ENCODE data around the gene FBN1.
A peak's percentile ranks its signal among the peaks of the same experiment; 100 is the strongest.

The FBN1 gene

GRCh38 chr15:48564690-48565089 is 80.8 kb downstream of the FBN1 start:
- no peak overlapping the region for H3K4me3 Mint-ChIP-seq
- TF ChIP-seq CTCF (IDR thresholded peaks at IDR 0.05), result no peak
- peaks cover 4% of the 10 kb centered on the region for H3K27me3 Mint-ChIP-seq (ENCODE audit: low read depth, poor library complexity)
- H3K36me3 Mint-ChIP-seq (ENCODE audit: low read depth), result no peaks in the 10 kb centered on the region
- peaks cover 6% of the 10 kb centered on the region for H3K9me3 Mint-ChIP-seq
- H3K27ac Mint-ChIP-seq, result no peak overlapping the region
- DNase-seq, result no peak
- H3K4me1 Mint-ChIP-seq, result peaks cover 38% of the 10 kb centered on the region

- TF ChIP-seq CTCF (IDR thresholded peaks at IDR 0.05), result no peak
- H3K27me3 Mint-ChIP-seq (ENCODE audit: low read depth, poor library complexity), result peaks cover 4% of the 10 kb centered on the region
- no peak overlapping the region for H3K27ac Mint-ChIP-seq
- H3K4me3 Mint-ChIP-seq, result no peak overlapping the region
- no peak for DNase-seq
- peaks cover 45% of the 10 kb centered on the region for H3K4me1 Mint-ChIP-seq
- H3K36me3 Mint-ChIP-seq (ENCODE audit: low read depth), result no peaks in the 10 kb centered on the region
- H3K9me3 Mint-ChIP-seq, result peaks cover 4% of the 10 kb centered on the region
Measured at GRCh38 chr15:48563934-48564333, 81.6 kb downstream of the FBN1 start.

DNA sequence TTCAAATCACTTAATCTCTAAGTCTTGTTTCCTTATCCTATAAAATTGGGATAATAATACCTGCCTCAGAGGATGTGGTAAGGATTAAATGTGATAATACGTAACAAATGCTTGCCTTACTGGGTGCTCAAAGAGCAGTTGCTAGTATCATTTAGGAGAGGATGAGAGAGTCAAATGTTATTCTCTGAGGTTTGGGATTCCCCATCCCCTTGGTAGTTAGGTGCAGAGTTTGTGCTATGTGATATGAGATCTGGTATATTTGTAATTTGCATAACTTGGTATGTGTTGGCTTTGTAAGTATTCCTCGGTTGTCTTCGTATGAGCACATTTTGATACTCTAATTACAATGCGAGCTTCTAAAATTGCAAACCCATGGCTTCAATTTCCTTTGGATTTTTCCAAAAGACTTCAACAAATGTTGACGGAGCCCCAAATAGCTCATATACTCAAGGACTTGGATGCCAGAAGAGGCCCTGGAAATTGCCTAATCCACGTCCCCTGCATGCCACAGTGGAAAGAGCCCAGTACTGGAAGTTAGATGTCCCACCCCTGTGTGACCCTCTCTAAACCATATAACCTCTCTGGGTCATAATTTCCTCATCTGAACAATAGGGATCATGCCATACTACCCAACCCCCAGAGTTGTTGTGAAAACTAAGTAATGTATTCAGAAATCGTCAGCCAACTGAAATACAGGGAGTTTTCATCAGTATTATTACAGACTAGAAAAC is 85.0 kb downstream of the FBN1 start:
- Mint-ChIP-seq H3K4me1 (peaks cover 58% of the 10 kb centered on the region), H3K4me3 (no peak overlapping the region), H3K9me3 (no peaks in the 10 kb centered on the region), H3K27ac (no peak overlapping the region), H3K27me3 (ENCODE audit: low read depth, poor library complexity) (peaks cover 4% of the 10 kb centered on the region), H3K36me3 (ENCODE audit: low read depth) (no peaks in the 10 kb centered on the region)
- no peak for DNase-seq
- TF ChIP-seq CTCF (IDR thresholded peaks at IDR 0.05), result no peak

GRCh38 chr15:48559285-48559684 is 86.2 kb downstream of the FBN1 start:
- Mint-ChIP-seq H3K4me3 (no peak overlapping the region), H3K27me3 (ENCODE audit: low read depth, poor library complexity) (peaks cover 4% of the 10 kb centered on the region), H3K27ac (peak overlapping the region; percentile 37), H3K4me1 (peaks cover 50% of the 10 kb centered on the region), H3K36me3 (ENCODE audit: low read depth) (no peaks in the 10 kb centered on the region), H3K9me3 (no peaks in the 10 kb centered on the region)
- peak; percentile 31 for DNase-seq
- no peak for TF ChIP-seq CTCF (IDR thresholded peaks at IDR 0.05)

- Mint-ChIP-seq H3K27ac (peak overlapping the region; percentile 55), H3K4me3 (no peak overlapping the region), H3K36me3 (ENCODE audit: low read depth) (no peaks in the 10 kb centered on the region), H3K9me3 (no peaks in the 10 kb centered on the region), H3K4me1 (peaks cover 44% of the 10 kb centered on the region), H3K27me3 (ENCODE audit: low read depth, poor library complexity) (peaks cover 4% of the 10 kb centered on the region)
- DNase-seq, result no peak
- no peak for TF ChIP-seq CTCF (IDR thresholded peaks at IDR 0.05)
Measured at GRCh38 chr15:48558226-48558625, 87.3 kb downstream of the FBN1 start.

DNA sequence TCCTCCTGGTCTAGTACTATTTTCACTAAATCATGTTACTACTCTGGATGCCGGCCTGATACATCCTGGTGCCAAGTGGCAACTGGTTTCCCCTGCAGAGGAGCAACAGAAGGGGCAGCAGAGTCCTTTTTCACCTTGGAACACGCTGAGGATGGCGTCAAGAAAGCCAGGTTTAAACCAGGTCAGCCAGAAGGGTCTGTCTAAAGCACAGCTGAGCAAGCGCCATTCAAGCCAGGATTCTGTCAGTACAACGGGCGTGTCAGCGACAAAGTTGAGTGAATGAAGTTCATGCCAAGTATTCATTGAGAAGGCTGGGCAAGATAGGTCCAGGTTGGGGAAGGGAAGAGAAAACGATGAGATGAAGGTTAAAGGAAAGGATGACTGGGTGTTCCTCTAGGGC is 88.2 kb downstream of the FBN1 start:
- DNase-seq, result no peak
- Mint-ChIP-seq H3K27ac (no peak overlapping the region), H3K4me1 (peaks cover 40% of the 10 kb centered on the region), H3K36me3 (ENCODE audit: low read depth) (no peaks in the 10 kb centered on the region), H3K27me3 (ENCODE audit: low read depth, poor library complexity) (peaks cover 4% of the 10 kb centered on the region), H3K4me3 (peak overlapping the region; percentile 35), H3K9me3 (no peaks in the 10 kb centered on the region)
- TF ChIP-seq CTCF (IDR thresholded peaks at IDR 0.05), result no peak
